Muscle of leg (tissue), 11 donors: ENCODE data around the gene SPDL1. TPM values are rescaled to one million over a fixed set of nuclear protein-coding genes. Genes with fewer than 3 reads are reported as not detected.

Source experiments
- DNase-seq: peaks from one replicate; pipeline ENCODE4 v3.0.0; 2013
- H3K27ac ChIP-seq: one replicate; pipeline ENCODE4 v1.5.1; 2013; ENCODE audit warnings: mild to moderate bottlenecking, low read length, control low read depth
- H3K27me3 ChIP-seq: one replicate; pipeline ENCODE4 v1.6.1; 2013; ENCODE audit warnings: low read length; ENCODE audit not compliant: control insufficient read depth, insufficient read depth
- H3K36me3 ChIP-seq: one replicate; pipeline ENCODE4 v1.6.1; 2013; ENCODE audit warnings: low read length; ENCODE audit not compliant: control insufficient read depth, insufficient read depth
- H3K4me1 ChIP-seq: one replicate; pipeline ENCODE4 v1.6.1; 2013; ENCODE audit warnings: low read length; ENCODE audit not compliant: control insufficient read depth, insufficient read depth
- H3K4me3 ChIP-seq: one replicate; pipeline ENCODE4 v1.5.1; 2013; ENCODE audit warnings: low read length, control low read depth
- H3K9me3 ChIP-seq: replicated peaks from 2 replicates; pipeline ENCODE4 v1.6.1; 2013; ENCODE audit warnings: low read depth, low read length; ENCODE audit not compliant: control insufficient read depth
- WGBS: methylation state at CpG from one replicate; pipeline ENCODE4 v1.1.5; 2013; ENCODE audit warnings: missing lambda C conversion rate; ENCODE audit not compliant: insufficient coverage; 5-methylcytosine and 5-hydroxymethylcytosine counted together
- polyA plus RNA-seq, 8 donors: library from polyadenylated mRNA; unstranded; fragments of 120-200 nt; gene quantifications; one replicate each; pipeline versions ENCODE4 v1.2.1 to v1.2.3, GENCODE V29; 2013; ENCODE audit warnings: inconsistent platforms in 1 of 8, low replicate concordance in 1 of 8; ENCODE audit not compliant: insufficient read length in 8 of 8, insufficient read depth in 1 of 8
- total RNA-seq: library from RNA; stranded (reverse); fragments of 120-200 nt; gene quantifications from one replicate; pipeline ENCODE4 v1.2.4, GENCODE V29; 2013

SPDL1 gene
- total and polyA plus RNA-seq, 9 donors: 11.6 to 21.2 (median 16.3) TPM

DNA sequence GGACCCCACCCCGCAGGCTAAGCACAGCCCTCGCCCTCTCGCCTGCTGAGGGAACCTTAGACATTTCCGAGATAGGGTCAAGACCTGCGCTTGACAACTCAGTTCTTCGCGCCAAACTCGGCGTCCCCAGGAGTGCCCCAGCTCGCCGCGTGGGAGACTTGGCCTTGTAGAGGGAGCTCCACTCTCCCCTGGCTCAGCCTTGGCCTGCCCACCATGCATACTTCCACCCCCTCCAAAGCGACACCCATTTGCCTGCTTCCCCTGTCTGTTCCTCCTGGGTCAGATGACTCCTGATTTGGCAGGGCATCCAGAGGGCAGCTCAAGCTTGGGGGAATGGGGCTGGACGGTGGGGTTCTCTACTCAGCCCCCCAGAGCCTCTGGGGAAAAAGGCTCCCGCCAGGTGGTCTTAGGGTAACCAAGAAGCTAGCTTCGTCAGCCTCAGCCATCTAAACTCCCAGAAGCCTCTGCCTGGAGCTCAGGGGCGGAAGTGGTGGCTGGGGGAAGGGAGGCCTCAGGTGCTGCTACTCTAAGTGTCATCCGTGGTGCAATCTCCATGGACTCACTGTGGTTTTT, 54.1 kb downstream of the SPDL1 start:
- Histone ChIP-seq H3K27me3 (peaks cover 17% of the 10 kb centered on the region), H3K27ac (no peak overlapping the region), H3K4me3 (peak overlapping the region; percentile 25), H3K36me3 (no peaks in the 10 kb centered on the region), H3K9me3 (peaks cover 3% of the 10 kb centered on the region), H3K4me1 (no peaks in the 10 kb centered on the region)
- DNase-seq: peak; percentile 16
- WGBS: 4% methylated on average over 9 of the region's 18 CpGs

DNA sequence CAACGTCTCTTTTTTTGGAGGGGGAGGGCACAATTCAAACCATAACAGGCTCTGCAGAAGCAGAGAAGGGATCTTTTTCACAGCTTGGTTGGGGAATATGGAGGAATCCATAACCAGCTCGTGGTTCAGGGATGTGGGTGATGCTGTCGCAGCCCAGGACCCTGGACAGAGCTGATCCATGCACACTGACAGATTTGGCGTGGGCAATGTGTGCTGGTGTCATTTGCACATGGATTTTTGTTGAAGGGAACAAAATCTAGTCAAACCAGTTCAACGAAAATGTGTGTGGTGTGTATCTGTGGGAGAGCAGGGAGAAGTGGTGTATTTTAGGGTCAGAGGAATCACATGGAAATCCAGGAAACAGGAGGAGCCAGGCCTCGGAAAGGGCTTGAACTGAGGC, 57.7 kb downstream of the SPDL1 start:
- Histone ChIP-seq H3K27me3 (peaks cover 16% of the 10 kb centered on the region), H3K9me3 (peaks cover 3% of the 10 kb centered on the region), H3K27ac (no peak overlapping the region), H3K4me1 (no peaks in the 10 kb centered on the region), H3K36me3 (no peaks in the 10 kb centered on the region), H3K4me3 (no peak overlapping the region)
- DNase-seq: peak; percentile 37
- 27% methylated on average over 5 of the region's 6 CpGs for WGBS

DNA sequence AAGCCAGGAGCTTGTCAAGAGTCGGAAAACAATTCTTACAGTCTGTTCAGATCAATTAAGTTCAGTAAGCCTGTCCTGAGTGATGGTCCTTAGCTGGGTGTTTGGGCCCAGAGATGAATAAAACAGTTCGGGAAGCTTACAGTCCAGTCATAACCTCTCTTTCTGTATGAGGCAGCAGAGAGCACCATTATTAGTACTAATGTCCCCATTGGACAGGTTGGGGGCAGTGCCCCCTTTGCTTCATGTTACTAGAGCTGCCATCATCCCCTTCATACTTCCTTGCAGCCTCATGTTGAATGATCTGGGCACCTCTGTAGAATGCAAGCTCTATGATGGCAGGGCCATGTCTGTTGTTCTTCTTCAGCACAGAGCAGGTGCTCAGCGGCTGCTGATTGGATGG, 63.3 kb downstream of the SPDL1 start:
- Histone ChIP-seq H3K27ac (no peak overlapping the region), H3K36me3 (no peaks in the 10 kb centered on the region), H3K9me3 (no peaks in the 10 kb centered on the region), H3K4me3 (no peak overlapping the region), H3K4me1 (peaks cover 5% of the 10 kb centered on the region), H3K27me3 (no peaks in the 10 kb centered on the region)
- no peak for DNase-seq
- WGBS: 89% methylated on average over 1 of the region's 3 CpGs

DNA sequence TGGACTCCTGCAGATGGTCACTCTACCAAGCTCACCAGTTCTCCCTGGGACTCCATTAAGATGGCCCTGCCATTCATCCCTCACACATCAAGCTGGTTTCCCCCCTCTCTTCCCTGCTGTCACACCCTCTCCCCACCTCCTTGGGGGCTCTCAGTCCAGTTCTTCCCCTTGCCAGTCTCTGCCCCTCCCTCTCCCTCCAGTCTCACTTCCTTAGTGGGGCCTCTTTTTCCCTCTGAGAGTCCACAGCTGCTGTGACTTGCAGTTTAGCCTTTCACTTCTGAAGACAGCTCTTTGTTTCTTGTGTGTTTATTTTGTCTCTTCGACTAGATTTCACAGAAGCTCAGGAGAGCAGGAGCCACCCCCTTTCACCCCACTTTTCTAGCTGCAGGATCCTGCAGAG, 64.0 kb downstream of the SPDL1 start:
- peak; percentile 53 for DNase-seq
- Histone ChIP-seq H3K4me3 (no peak overlapping the region), H3K9me3 (no peaks in the 10 kb centered on the region), H3K27me3 (no peaks in the 10 kb centered on the region), H3K36me3 (no peaks in the 10 kb centered on the region), H3K4me1 (peaks cover 5% of the 10 kb centered on the region), H3K27ac (no peak overlapping the region)
- whole genome bisulfite sequencing: no CpG with 5 or more reads among the region's 1 CpG

DNA sequence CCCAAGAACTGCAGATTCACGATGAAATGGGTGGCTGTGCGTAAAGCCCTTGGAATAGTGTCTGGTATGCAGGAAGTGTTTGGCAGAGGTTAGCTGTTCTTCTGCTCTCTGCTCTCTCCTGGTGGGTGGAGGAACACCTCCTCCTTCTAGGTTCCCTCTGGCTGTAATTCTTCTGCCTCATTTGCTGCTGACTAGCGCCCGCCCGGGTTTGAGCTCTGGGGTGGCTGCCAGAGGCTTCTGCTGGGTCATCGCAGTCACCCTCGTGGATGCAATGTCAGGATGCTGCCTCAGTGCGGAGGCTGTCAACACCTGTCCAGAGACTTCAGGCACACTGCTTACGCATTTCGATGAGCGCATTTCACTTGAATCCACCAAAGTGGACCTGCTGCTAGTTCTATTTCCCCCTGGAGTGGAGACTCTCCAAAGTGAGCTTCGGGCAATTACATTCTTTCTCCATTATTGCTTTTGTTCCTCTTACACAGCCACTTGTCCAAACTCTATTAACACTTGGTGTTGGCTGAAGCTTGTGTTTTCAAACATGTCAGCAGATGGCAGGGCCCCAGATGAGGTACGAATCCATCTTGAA, 65.2 kb downstream of the SPDL1 start:
- H3K27me3 ChIP-seq: no peaks in the 10 kb centered on the region
- DNase-seq: no peak
- WGBS: 51% methylated on average over 10 of the region's 13 CpGs

DNA sequence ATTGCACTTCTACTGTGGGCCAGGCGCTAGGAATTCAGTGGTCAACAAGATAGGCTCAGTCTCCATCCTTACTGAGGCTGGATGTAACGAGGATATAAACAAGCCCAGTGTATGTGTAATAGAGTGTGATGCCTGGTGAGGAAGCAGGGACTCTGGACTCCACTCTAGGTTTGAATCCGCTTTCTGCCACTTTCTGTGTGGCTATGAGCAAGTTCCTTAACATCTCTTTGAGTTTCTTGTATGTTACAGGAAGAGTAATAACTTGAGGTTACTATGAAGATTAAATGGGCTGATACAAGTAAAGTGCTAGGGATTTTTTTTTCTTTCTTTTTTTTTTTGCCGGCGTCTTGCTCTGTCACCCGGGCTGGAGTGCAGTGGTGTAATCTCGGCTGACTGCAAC, 65.9 kb downstream of the SPDL1 start:
- Histone ChIP-seq H3K4me1 (peaks cover 5% of the 10 kb centered on the region), H3K36me3 (no peaks in the 10 kb centered on the region), H3K27ac (no peak overlapping the region), H3K27me3 (no peaks in the 10 kb centered on the region), H3K9me3 (no peaks in the 10 kb centered on the region), H3K4me3 (no peak overlapping the region)
- WGBS: no CpG with 5 or more reads among the region's 7 CpGs
- no peak for DNase-seq

More for the DNA sequence above, 65.2 kb downstream of the SPDL1 start:
- peaks cover 5% of the 10 kb centered on the region for H3K4me1 ChIP-seq
- H3K36me3 ChIP-seq: no peaks in the 10 kb centered on the region
- no peak overlapping the region for H3K27ac ChIP-seq
- H3K4me3 ChIP-seq: no peak overlapping the region
- no peaks in the 10 kb centered on the region for H3K9me3 ChIP-seq

DNA sequence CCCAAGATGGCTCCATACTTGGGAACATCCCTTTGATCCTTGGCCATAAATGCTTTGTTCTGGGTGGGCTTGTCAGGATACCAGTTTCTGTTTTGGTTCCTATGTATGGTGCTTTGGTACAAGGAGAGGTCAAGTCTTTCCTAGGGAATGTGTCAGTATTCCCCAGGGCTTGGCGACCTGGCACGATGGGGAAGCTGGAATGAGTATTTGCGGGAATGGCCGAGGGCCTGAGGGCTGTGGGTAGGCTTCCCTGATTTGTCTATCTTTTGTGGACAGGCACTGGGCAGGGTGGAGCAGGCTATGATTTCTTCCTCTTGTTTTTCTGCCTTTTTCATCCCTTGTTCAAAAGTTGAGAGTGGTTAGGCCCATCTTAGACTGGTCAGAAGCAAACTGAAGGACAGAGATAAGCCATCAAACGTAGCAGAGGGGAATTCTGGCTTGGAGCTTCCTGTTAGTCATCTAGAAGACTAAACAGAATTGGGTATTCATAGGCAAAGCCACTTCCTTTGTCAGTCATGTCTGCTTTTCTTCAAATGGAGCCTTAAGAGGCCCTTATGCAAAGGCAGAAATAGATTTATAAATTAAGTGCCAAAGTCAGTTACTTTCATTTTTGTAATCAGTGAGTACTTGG, 67.2 kb downstream of the SPDL1 start:
- Histone ChIP-seq H3K27me3 (no peaks in the 10 kb centered on the region), H3K9me3 (no peaks in the 10 kb centered on the region), H3K27ac (no peak overlapping the region), H3K36me3 (no peaks in the 10 kb centered on the region), H3K4me1 (peaks cover 5% of the 10 kb centered on the region), H3K4me3 (no peak overlapping the region)
- DNase-seq: peak; percentile 11
- 69% methylated on average over 5 of the region's 5 CpGs for WGBS

DNA sequence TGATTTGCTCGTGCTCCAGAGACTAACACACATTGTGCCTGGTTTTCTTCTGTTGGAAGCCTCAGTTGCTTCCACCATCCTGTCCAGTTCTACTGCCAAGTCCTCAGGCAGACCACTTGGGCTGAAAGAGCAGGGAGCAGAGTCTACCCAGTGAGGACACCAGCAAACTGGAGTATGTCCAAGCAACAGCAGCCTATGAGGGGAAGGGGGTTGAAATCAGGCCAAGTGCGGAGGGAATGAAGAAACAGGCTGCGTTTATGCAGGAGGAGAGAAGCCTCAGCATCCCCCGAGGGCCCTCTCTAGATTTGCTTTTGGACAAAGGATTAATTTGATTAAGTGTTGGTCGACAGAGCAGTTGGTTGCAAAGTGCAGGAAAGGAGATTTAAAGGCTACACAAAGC, 68.0 kb downstream of the SPDL1 start:
- no peaks in the 10 kb centered on the region for H3K36me3 ChIP-seq
- H3K27me3 ChIP-seq: no peaks in the 10 kb centered on the region
- WGBS: 17% methylated on average over 5 of the region's 5 CpGs
- DNase-seq: peak; percentile 17
- no peak overlapping the region for H3K4me3 ChIP-seq
- H3K27ac ChIP-seq: no peak overlapping the region
- no peaks in the 10 kb centered on the region for H3K9me3 ChIP-seq
- peaks cover 5% of the 10 kb centered on the region for H3K4me1 ChIP-seq

DNA sequence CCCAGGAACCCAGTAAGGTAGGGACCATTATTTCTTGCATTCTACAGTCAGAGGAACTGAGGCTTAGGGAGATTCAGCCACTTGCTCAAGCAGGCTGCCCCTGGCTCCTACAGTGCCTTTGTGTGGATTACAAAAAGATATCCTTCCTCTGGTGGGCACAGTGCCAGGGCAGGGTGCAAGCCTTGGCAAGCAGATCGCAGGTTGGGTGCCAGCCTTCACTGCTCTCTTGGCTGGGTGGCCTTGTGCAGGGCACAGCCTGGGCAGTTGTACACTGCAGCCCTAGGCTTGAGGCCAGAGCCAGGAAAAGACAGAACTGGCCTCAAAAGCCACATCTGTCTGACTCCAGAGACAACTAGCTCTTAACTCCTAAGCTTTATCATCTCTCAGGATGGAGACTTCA, 68.5 kb downstream of the SPDL1 start:
- peaks cover 5% of the 10 kb centered on the region for H3K4me1 ChIP-seq
- 40% methylated on average over 1 of the region's 1 CpG for WGBS

DNA sequence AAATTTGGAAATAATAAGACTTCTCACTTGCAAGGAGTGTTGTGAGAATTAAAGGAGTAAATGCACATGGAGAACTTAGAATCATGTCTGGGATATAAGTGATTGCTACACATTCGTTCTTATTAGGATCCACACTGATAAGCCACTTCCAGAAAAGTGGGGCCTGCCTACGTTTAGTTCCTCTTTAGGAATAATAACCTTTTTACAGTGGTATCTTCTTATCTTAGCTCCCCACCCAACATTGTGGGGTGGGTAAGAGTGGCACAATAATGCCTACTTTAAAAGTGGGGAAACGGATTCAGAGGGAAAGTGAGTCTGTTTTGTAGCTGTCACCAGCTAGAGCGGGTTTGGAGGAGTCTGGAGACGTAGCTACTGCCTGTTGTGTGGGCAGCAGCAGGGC, 69.5 kb downstream of the SPDL1 start:
- Histone ChIP-seq H3K4me1 (peaks cover 5% of the 10 kb centered on the region), H3K9me3 (no peaks in the 10 kb centered on the region), H3K27me3 (no peaks in the 10 kb centered on the region), H3K27ac (no peak overlapping the region), H3K36me3 (no peaks in the 10 kb centered on the region), H3K4me3 (no peak overlapping the region)
- no peak for DNase-seq
- 90% methylated on average over 2 of the region's 5 CpGs for WGBS

More for the DNA sequence above, 68.5 kb downstream of the SPDL1 start:
- no peaks in the 10 kb centered on the region for H3K36me3 ChIP-seq
- H3K4me3 ChIP-seq: no peak overlapping the region
- no peak for DNase-seq
- H3K9me3 ChIP-seq: no peaks in the 10 kb centered on the region
- H3K27ac ChIP-seq: no peak overlapping the region
- no peaks in the 10 kb centered on the region for H3K27me3 ChIP-seq
